ENCODE results near the gene SH2B2.

Gene SH2B2

DNA sequence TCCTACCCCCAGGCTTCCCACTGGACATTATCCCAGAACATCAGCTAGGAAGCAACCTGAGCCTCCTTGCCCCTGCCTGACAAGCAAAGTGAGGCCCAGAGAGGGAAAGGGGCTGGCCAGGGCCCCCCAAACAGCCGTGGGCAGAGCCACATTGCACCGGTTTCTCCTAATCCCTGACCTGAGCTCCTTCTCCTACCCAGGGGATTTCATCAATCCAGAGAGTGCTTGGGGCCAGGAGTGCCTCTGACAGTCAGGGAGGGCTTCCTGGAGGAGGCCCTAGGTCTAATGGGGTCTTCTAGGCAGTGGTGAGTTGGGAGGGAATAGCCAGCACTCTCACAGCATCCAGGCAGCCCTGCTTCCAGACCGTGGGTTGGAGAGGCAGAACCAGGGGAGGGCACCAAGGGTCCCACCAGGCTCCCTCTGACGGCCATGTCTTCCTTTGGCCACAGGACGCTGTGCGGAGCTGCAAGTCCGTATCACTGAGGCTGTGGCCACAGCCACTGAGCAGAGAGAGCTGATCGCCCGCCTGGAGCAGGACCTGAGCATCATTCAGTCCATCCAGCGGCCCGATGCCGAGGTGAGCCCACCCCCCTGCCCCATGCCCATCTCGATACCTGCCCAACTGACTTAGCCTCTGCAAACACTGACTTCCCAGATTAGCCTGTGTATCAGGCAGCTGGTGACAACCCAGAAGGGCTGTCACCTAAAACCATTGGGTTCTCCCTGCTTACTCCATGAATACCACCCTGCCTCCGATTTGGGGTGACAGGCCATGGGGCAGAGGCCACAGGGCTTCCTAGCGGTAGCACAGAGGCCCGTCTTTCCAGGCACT lies 13.5 kb upstream of the SH2B2 start:
- TF ChIP-seq ESRRG (CRISPR knock-in tag; IDR thresholded peaks at IDR 0.05) (no peak), ZFP30 (CRISPR knock-in tag; IDR thresholded peaks at IDR 0.05) (no peak), CSDC2 (CRISPR knock-in tag; IDR thresholded peaks at IDR 0.05) (no peak), RARB (CRISPR knock-in tag; IDR thresholded peaks at IDR 0.05) (no peak)
- no peak for ATAC-seq

DNA sequence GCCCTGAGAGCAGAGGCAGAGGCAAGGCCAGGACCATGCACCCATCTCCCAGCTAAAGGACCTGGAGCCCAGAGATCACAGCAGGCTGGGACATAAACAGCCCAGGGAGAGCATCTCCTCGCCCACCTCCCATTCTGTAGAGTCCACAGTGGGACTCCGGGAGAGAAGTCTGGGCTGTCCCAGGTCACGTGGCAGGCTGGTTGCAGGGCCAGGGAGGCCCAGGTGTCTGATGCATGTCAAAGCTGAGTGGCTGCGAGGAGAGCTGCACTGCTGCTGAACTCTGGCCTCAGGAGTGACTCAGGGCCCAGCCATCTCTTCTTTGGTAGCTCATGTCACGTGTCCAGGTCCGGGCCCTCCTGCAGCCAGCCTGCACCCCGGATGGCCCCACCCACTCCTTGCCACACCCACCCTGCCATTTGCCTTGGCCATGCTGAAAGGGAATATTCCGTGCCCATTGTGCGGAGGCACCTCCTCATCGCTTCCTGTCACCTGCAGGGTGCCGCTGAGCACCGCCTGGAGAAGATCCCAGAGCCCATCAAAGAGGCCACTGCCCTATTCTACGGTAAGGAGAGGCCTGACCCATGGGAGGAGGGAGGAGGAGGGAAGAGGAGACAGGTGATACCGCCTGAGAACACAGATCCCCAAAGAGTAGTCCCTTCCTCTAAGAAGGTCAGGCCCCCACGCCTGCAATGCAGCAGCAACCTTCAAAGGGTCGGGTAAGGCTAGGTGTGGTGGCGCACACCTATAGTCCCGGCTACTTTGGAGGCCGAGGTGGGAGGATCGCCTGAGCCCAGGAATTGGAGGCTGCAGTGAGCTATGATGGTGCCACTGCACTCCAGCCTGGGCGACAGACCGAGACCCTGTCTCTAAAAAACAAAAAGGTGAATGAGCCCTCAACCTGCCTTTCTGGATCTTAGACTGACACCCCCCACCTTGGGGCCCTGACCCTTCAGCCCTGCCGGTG lies 12.6 kb upstream of the SH2B2 start:
- ATAC-seq, result peak; percentile 72
- TF ChIP-seq ZNF70 (CRISPR knock-in tag; IDR thresholded peaks at IDR 0.05), result no peak
- TF ChIP-seq ZFP30 (CRISPR knock-in tag; IDR thresholded peaks at IDR 0.05), result no peak
- TF ChIP-seq ZNF565 (CRISPR knock-in tag; conservative IDR thresholded peaks at IDR 0.05; ENCODE audit: low read depth), result no peak
- no peak for TF ChIP-seq CSDC2 (CRISPR knock-in tag; IDR thresholded peaks at IDR 0.05)
- no peak for TF ChIP-seq ARNTL (CRISPR knock-in tag; IDR thresholded peaks at IDR 0.05; ENCODE audit: borderline replicate concordance, low read depth)
- TF ChIP-seq ESRRG (CRISPR knock-in tag; IDR thresholded peaks at IDR 0.05), result no peak
- no peak for TF ChIP-seq TOX (CRISPR knock-in tag; IDR thresholded peaks at IDR 0.05; ENCODE audit: borderline replicate concordance)
- TF ChIP-seq SNAI2 (CRISPR knock-in tag; IDR thresholded peaks at IDR 0.05), result no peak
- TF ChIP-seq, protein P1, sequence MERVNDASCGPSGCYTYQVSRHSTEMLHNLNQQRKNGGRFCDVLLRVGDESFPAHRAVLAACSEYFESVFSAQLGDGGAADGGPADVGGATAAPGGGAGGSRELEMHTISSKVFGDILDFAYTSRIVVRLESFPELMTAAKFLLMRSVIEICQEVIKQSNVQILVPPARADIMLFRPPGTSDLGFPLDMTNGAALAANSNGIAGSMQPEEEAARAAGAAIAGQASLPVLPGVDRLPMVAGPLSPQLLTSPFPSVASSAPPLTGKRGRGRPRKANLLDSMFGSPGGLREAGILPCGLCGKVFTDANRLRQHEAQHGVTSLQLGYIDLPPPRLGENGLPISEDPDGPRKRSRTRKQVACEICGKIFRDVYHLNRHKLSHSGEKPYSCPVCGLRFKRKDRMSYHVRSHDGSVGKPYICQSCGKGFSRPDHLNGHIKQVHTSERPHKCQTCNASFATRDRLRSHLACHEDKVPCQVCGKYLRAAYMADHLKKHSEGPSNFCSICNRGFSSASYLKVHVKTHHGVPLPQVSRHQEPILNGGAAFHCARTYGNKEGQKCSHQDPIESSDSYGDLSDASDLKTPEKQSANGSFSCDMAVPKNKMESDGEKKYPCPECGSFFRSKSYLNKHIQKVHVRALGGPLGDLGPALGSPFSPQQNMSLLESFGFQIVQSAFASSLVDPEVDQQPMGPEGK (CRISPR knock-in tag; IDR thresholded peaks at IDR 0.05; ENCODE audit: borderline replicate concordance), result no peak
- TF ChIP-seq, protein P2, sequence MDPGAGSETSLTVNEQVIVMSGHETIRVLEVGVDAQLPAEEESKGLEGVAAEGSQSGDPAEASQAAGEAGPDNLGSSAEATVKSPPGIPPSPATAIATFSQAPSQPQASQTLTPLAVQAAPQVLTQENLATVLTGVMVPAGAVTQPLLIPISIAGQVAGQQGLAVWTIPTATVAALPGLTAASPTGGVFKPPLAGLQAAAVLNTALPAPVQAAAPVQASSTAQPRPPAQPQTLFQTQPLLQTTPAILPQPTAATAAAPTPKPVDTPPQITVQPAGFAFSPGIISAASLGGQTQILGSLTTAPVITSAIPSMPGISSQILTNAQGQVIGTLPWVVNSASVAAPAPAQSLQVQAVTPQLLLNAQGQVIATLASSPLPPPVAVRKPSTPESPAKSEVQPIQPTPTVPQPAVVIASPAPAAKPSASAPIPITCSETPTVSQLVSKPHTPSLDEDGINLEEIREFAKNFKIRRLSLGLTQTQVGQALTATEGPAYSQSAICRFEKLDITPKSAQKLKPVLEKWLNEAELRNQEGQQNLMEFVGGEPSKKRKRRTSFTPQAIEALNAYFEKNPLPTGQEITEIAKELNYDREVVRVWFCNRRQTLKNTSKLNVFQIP (CRISPR knock-in tag; IDR thresholded peaks at IDR 0.05; ENCODE audit: borderline replicate concordance, low read depth), result no peak
- TF ChIP-seq BACH2 (CRISPR knock-in tag; IDR thresholded peaks at IDR 0.05; ENCODE audit: borderline replicate concordance), result no peak
- TF ChIP-seq, protein P3, sequence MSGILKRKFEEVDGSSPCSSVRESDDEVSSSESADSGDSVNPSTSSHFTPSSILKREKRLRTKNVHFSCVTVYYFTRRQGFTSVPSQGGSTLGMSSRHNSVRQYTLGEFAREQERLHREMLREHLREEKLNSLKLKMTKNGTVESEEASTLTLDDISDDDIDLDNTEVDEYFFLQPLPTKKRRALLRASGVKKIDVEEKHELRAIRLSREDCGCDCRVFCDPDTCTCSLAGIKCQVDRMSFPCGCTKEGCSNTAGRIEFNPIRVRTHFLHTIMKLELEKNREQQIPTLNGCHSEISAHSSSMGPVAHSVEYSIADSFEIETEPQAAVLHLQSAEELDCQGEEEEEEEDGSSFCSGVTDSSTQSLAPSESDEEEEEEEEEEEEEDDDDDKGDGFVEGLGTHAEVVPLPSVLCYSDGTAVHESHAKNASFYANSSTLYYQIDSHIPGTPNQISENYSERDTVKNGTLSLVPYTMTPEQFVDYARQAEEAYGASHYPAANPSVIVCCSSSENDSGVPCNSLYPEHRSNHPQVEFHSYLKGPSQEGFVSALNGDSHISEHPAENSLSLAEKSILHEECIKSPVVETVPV (CRISPR knock-in tag; IDR thresholded peaks at IDR 0.05), result no peak
- no peak for TF ChIP-seq TCF4 (CRISPR knock-in tag; IDR thresholded peaks at IDR 0.05; ENCODE audit: borderline replicate concordance)
- TF ChIP-seq, protein P4, sequence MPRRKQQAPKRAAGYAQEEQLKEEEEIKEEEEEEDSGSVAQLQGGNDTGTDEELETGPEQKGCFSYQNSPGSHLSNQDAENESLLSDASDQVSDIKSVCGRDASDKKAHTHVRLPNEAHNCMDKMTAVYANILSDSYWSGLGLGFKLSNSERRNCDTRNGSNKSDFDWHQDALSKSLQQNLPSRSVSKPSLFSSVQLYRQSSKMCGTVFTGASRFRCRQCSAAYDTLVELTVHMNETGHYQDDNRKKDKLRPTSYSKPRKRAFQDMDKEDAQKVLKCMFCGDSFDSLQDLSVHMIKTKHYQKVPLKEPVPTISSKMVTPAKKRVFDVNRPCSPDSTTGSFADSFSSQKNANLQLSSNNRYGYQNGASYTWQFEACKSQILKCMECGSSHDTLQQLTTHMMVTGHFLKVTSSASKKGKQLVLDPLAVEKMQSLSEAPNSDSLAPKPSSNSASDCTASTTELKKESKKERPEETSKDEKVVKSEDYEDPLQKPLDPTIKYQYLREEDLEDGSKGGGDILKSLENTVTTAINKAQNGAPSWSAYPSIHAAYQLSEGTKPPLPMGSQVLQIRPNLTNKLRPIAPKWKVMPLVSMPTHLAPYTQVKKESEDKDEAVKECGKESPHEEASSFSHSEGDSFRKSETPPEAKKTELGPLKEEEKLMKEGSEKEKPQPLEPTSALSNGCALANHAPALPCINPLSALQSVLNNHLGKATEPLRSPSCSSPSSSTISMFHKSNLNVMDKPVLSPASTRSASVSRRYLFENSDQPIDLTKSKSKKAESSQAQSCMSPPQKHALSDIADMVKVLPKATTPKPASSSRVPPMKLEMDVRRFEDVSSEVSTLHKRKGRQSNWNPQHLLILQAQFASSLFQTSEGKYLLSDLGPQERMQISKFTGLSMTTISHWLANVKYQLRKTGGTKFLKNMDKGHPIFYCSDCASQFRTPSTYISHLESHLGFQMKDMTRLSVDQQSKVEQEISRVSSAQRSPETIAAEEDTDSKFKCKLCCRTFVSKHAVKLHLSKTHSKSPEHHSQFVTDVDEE (CRISPR knock-in tag; IDR thresholded peaks at IDR 0.05), result no peak
- TF ChIP-seq GLIS3 (CRISPR knock-in tag; IDR thresholded peaks at IDR 0.05), result no peak
- no peak for TF ChIP-seq ISL1 (CRISPR knock-in tag; IDR thresholded peaks at IDR 0.05)
- no peak for TF ChIP-seq OSR1 (CRISPR knock-in tag; IDR thresholded peaks at IDR 0.05)
- TF ChIP-seq ZC3H10 (CRISPR knock-in tag; IDR thresholded peaks at IDR 0.05), result no peak

DNA sequence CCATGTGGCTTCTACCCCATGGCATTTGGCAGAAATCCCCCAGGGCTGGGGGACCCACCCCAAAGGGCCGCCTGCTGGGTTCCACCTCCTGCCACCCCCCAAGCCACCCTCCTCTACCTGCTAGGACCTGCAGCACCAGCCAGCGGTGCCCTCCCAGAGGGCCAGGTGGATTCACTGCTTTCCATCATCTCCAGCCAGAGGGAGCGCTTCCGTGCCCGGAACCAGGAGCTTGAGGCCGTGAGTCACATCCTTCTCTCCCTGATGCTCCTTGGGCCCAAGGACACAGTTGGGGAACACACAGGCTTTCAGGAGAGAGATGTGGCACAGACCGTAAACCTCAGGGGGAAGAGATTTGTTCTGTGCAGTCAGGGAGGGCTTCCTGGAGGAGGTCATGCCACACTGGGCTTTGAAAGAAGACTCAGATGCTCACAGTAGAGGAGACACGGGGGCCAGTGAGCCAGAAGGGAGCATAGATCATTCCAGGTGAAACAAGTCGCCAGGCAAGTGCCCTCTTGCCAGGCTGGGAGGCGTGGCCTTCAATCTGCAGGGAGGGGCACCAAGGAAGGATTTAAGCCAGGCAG lies 11.5 kb upstream of the SH2B2 start:
- ATAC-seq, result no peak
- TF ChIP-seq, protein P1 (CRISPR knock-in tag; IDR thresholded peaks at IDR 0.05; ENCODE audit: borderline replicate concordance), result no peak
- no peak for TF ChIP-seq ZNF565 (CRISPR knock-in tag; conservative IDR thresholded peaks at IDR 0.05; ENCODE audit: low read depth)
- TF ChIP-seq ESRRG (CRISPR knock-in tag; IDR thresholded peaks at IDR 0.05), result no peak
- TF ChIP-seq GLIS3 (CRISPR knock-in tag; IDR thresholded peaks at IDR 0.05), result no peak
- TF ChIP-seq TOX (CRISPR knock-in tag; IDR thresholded peaks at IDR 0.05; ENCODE audit: borderline replicate concordance), result no peak
- no peak for TF ChIP-seq ZFP30 (CRISPR knock-in tag; IDR thresholded peaks at IDR 0.05)
- TF ChIP-seq, protein P5, sequence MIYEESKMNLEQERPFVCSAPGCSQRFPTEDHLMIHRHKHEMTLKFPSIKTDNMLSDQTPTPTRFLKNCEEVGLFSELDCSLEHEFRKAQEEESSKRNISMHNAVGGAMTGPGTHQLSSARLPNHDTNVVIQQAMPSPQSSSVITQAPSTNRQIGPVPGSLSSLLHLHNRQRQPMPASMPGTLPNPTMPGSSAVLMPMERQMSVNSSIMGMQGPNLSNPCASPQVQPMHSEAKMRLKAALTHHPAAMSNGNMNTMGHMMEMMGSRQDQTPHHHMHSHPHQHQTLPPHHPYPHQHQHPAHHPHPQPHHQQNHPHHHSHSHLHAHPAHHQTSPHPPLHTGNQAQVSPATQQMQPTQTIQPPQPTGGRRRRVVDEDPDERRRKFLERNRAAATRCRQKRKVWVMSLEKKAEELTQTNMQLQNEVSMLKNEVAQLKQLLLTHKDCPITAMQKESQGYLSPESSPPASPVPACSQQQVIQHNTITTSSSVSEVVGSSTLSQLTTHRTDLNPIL (CRISPR knock-in tag; IDR thresholded peaks at IDR 0.05; ENCODE audit: low read depth), result no peak
- no peak for TF ChIP-seq ZFP3 (CRISPR knock-in tag; IDR thresholded peaks at IDR 0.05)
- no peak for TF ChIP-seq CSDC2 (CRISPR knock-in tag; IDR thresholded peaks at IDR 0.05)
- TF ChIP-seq PPARA (CRISPR knock-in tag; IDR thresholded peaks at IDR 0.05; ENCODE audit: borderline replicate concordance), result no peak
- TF ChIP-seq ISL1 (CRISPR knock-in tag; IDR thresholded peaks at IDR 0.05), result no peak
